NCI-H146 treated with DMSO at 0.1 percent for 48 hours (cell line): ENCODE data around the gene COPRS.

Source experiments
- DNase-seq: peaks from one replicate; lab custom pipeline; 2025; ENCODE audit not compliant: unreplicated experiment; lab: John Stamatoyannopoulos, UW

COPRS gene, protein sequence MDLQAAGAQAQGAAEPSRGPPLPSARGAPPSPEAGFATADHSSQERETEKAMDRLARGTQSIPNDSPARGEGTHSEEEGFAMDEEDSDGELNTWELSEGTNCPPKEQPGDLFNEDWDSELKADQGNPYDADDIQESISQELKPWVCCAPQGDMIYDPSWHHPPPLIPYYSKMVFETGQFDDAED

DNA sequence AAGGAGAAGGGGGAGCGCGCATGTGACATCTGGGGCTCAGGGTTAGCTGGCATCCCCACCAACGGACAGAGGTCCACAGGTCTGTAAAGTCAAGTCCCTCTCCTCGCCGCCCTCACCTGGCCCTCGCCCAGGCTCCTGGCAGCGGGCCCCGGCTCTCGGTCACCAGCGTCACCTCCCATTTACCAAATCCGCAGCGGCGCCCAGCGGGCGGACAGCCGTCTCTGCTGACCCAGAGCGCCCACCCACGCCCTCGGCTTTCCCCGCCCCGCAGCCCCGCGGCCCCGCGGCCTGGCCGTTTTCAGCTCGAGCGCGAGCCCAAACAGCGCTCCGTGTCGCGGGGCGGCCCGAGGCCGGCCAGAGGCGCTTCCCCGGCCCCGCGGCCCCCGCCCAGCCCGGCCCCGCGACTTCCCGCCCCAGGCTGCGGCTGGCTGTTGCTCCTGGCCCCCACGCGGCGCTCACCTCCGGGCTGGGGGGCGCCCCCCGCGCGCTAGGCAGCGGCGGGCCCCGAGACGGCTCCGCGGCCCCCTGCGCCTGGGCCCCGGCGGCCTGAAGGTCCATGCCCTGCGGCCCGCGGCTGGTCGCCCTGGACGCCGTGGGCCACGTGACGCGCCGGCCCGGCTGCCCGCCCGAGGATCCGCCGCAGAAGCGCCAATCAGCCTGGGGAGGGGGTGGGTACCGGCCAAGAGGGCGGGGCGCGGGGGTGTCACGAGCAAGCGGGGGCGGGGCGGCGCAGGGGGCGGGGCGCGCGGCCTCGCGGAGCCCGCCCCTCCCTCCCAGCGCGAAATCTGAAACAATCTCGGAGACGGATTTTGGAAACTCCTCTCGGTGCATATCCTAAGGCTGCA lies at the start of gene COPRS:
TSS of gene COPRS (minus strand) at position 603 of the 845 bp plus-strand sequence. CDS start at position 558, 45 bp downstream.
- peak; percentile 48 for DNase-seq

DNA sequence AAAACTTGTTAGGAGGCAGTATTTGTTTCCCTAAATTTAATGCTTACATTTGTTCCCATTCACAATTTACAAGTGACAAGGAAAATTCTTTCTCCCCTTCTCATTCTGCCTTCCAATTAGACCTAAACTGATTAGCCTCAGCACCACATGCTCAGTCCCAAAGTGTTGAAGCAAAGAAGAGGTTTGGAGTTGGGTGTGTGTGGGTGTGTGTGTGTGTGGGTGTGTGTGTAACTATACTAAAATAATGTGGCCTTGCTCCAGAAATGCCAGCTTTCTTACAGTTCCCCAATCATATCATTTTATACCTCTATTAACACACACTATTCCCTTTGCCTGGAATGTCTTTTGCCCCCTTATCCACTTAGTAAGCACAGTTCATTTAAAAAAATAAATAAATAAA lies 49.3 kb upstream of the COPRS start:
- DNase-seq: no peak

DNA sequence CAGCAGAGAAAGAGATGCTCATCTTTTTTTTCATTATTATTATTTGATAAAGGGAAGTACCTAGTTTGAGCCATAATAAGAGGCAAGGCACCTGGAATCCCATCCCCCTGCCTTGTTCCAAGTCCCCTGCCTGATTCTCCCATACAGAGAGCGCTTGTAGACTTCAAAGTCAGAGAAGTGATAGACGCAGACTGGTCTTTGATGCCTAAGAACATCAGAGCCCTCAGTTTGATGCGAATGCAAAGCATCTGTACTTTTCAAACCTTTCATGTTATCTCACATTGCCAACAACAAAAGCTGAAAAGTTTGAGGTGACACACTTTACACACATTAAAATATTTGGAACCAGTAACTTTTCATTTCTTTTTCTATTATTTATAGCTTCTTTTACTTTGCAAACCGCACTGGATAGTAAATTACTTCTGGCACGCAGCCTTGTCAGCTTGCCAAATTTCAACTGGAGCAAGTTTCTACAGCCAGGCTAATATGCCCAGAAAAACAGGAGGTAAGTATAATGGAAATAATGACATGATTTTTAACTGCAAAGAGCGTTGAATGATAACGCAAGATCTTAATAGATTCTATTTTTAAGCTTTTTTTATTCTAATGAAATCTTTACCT lies 48.4 kb upstream of the COPRS start:
- no peak for DNase-seq

DNA sequence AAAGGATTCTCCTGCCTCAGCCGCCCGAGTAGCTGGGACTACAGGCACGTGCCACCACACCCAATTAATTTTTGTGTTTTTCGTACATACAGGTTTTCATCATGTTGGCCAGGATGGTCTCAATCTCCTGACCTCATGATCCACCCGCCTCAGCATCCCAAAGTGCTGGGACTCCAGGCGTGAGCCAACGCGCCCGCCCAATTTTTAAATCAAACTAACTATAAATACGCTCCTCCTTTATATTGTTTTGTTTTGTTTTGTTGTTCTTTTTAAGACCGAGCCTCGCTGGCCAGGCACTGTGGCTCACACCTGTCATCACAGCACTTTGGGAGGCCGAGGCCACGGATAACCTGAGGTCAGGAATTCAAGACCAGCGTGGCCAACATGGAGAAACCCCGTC lies 44.4 kb upstream of the COPRS start:
- DNase-seq: no peak

DNA sequence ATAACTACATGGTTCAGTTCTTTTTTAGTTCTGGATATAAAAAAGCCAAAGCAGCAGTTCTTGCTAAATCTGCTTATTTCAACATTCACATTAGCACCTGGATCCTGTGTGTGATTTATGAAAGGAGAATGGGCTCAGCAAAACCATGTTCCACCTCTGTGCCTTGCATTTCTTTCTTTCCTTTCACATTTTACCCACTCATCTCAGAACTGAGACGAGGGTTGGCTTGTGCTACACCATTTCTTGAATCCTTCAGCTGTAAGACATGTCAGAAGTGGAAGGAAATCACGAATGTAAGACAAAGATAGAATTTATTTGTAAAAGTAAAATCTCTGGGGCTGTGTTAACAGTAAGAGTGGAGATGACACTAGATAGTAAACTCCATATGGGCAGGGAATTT lies 43.6 kb upstream of the COPRS start:
- DNase-seq: no peak

DNA sequence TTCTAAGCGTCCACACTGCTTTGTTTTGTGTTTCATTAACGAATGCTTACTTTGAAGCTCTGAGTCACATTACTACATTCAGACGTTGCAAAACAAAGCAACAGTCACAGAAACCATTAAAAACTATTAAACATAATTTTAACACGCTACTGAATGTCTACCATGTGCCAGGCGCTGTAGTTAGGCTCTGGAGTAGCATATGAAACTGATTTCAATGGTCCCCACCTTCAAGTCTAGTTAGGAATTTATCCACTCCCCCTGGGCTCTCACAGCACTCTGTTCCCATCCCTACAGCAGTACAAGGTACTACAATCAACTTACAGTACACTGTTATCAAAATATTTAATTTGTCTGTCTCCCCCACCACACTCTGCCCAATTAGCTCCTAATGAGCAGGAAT lies 41.8 kb upstream of the COPRS start:
- DNase-seq: no peak

DNA sequence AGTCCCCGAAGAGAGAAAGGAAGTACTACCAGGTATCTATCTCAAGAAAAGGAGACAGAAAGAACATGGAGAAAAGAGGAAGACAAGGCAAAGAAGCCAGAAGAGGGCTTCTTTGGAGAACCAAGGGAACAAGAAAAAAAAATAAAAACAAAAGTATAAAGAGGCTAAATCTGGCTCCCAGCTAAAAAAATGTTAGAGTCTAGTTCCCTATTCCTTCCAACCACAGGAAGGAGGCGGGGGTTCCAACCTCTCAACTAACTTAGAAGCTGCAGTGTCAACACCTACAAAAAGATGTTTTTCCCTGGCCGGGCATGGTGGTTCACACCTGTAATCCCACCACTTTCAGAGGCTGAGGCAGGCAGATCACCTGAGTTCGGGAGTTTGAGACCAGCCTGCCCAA lies 29.1 kb upstream of the COPRS start:
- no peak for DNase-seq

DNA sequence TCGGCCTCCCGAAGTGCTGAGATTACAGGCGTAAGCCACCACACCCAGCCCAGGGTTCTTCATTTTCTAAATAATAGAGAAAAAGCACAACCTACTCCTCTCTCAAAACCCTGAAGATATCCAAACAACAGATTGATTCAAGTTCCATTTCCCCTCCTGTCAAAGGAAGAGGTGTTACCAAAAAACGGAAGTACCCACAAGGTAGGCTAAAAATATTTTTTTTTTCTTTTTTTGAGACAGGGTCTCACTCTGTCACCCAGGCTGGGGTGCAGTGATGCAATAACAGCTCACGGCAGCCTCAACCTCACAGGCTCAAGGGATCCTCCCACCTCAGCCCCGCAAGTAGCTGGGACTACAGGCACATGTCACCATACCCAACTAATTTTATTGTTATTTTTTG lies 23.5 kb upstream of the COPRS start:
- DNase-seq: no peak

DNA sequence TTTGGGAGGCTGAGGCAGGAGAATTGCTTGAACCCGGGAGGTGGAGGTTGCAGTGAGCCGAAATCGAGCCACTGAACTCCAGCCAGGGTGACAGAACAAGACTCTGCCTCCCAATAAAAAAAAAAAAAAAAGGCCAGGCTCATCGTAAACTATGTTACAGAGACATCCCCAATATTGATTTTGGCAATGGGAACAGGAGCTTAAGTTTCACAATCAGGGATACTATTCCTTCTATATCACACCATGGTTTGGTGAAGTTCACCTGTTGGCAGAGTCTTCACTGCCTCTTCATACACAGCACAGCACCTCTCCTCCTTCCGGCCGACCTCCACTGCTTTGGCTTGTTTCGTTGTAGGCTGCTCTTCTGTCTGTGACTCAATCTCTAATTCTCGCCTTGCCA lies 21.3 kb upstream of the COPRS start:
- DNase-seq: no peak

DNA sequence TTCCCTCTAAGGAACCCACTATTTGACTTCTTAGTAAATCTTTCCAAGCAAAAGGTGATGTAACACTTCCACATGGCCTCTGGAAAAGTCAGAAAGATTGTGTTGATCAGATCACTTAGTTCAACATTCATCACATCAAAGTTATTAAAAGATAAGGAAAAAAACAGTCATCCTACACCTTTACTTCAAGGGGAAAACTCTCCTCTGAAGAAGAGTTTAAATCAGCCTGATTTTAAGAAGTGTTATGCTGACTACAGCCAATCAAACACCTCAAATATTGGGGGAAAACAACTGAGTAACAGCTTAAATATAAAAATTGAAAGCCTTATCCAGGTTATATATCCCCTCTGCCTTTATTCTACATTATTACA lies 19.6 kb upstream of the COPRS start:
- no peak for DNase-seq

DNA sequence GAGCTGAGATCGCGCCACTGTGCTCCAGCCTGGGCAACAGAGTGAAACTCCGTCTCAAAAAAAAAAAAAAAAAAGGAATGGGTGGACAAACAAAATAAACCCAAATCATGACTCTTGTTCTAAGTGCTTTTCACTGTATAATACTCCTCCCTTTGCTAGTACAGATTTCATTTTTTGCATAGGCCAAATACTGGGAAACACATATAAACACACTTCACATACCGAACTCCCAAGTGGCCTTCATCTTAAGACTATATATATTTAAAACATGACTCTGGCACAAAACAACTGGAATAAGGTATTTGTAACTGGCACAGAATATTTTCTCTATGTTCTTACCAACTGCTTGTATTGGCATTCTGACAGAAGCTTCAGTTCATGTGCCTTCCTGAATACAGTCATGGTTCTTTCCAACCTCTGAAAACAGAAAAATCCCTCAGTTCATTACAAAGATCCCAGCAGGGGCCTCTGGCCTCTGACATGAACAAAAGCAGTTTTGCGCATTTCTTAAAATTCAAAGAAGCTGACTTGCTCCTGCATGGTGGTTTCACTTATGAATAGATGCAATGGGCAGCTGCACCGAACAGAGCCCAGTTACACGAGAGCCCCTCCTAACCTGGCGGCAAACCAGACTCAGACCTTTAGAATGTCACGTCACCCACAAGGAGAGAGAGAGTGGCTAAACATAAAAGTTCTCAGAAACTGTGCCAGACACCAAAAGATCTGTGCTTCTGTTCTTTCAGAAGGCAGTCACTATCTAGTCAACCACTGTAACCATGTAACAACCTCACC lies 19.1 kb upstream of the COPRS start:
- DNase-seq: no peak

DNA sequence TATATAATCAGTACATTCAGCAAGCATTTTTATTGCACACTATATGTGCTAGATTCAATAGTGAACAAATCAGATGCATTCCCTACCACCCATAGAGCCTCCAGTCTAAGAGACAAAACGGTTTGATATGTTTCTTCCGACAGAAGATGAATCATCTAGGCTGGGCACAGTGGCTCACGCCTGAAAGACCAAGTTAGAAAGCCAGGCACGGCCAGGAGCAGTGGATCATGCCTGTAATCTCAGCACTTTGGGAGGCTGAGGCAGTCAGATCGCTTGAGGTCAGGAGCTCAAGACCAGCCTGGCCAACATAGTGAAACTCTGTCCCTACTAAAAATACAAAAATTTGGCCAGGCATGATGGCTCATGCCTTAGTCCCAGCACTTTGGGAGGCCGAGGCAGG lies 18.3 kb upstream of the COPRS start:
- no peak for DNase-seq

DNA sequence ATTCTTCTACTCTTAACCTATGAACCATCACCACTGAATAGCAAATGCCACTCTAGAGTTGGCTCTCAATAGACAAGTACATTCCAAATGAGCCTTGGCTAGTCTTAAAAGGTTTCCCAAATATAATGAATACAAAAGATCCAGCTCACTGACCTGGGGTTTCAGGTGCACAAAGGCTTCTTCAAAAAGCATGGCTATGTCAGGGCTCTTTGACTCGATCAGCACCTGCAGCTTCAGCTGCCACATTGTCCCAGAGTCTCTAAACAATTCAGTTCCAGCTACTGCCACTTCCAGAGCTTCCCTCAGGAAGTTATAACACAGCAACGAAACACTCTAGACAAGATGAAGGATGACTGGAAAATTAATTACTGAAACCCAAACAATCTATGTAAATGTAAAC lies 16.0 kb upstream of the COPRS start:
- no peak for DNase-seq

DNA sequence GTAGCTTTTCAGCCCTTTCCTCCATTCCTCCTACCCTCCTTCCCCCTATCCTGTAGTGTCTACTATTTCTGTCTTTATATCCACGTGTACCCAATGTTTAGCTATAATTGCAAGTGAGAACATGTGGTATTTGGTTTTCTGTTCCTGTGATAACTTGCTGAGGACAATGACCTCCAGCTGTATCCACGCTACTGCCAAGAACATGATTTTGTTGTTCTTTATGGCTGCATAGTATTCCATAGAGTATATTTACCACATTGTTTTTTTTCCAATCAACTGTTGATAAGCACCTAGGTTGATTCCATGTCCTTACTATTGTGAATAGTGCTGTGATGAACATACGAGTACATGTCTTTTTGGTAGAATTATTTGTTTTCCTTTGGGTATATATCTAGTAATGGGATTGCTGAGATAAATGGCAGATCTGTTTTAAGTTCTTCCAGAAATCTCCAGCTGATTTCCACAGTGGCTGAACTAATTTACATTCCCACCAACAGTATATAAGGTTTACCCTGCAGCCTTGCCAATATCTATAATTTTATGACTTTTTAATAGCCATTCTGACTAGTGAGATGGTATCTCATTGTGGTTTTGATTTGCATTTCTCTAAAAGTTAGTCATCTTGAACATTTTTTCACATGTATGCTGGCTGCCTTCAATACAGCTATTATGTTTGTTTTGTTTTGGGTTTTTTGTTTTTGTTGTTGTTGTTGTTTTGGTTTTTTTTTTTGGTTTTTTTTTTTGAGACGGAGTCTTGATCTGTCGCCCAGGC lies 10.9 kb upstream of the COPRS start:
- DNase-seq: no peak

DNA sequence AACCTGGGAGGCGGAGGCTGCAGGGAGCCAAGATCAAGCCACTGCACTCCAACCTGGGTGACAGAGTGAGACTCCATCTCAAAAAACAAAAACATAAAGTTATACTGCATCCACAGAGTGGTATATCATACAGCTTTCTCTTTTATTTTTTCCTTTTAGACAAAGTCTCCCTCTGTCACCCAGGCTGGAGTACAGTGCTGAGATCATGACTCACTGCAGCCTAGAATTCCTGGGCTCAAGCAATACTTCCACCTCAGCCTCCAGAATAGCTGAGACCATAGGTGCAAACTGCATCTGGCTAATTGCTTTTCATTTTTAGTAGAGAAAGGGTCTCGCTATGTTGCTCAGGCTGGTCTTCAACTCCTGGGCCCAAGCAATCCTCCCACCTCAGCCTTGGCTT lies 10.0 kb upstream of the COPRS start:
- no peak for DNase-seq

DNA sequence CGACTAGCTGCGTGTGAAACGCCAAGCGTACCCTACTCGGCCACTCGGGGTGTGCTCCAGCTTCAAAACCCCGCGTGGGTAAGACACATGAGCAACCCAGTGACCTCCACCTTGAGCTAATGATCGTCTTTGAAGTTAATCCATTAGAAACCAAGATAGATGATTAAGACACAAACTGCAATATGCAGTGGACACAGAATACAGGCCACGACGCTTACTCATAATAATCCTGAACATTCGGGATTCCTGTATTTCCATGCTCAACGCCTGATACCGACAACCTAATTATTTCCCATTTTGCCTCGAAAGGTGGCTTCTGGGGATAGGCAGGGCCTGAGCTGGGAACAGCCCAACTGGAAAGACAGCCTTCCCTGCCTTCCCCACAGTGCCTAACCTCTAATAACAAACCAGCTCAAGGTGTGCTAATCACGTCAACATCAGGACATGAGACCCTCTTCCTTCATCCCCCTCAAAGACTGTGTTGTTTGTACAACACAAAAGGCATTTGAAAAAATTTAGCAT lies 504 bp upstream of the COPRS start:
- no peak for DNase-seq

DNA sequence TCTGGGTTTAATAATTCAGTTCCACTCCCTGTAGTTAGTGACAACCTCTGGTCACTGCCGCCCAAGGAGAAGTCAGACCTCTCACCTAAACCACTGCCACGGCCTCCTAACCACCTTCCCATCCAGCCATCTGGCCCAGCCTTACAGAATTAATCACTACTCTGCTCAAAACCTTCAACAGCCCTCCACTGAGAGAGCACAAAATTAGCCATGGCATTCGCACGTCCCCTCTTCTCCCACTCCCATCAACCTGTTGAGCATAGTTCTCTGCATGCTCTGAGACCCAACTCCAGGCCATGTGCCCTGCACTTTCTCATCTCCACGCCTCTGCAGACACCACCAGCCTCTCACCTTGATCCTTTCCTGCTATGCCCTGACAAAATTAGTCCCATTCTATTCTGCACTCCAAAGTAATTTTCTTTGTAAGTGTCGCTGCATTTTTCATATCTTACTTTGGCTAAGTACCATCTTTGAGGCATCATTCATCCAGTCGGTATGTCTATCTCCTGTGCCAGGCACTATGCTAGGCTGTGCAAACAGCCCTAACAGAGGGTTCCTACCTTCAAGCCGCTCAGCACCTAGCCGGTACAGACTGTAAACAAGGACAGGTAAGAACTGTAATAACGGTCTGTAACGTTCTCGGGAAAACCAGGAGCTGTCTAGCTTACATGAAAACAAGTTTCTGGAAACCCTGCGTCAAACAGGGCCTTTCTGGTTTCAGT lies 963 bp downstream of the COPRS start:
- DNase-seq: peak; percentile 41

DNA sequence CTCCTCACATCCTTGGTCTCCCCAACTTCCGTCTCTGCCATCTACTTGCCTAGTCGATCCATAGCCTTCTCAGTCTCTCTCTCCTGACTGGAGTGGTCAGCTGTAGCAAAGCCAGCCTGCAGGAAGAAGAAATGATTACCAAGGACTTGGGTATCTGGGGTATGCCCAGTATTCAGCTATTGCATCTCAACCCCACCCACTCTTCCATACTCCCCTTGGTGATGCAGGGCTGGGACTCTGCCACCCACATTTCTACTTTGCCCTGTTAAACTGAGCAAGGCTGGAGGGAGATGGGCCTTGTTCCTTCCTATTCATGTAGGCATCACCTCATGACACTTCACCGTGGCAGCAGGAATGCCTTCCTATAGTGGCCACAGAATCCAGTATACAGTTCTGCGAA lies 2.3 kb downstream of the COPRS start:
- DNase-seq: no peak

DNA sequence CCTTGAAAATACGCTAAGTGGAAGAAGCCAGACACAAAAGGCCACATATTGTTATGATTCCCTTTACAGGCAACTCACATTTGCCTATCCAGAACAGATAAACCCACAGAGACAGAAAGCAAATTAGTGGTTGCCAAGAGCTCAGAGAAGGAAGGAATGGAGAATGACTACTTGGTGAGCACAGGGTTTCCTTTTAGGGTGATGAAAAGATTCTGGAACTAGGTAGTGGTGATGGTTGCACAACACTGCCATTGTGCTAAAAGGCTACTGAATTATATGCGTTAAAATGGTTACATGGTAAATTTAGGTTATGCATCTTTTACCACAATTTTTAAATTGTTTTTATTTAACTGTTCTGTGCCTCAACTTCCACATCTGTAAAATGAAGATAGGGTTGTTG lies 4.4 kb downstream of the COPRS start:
- DNase-seq: no peak

DNA sequence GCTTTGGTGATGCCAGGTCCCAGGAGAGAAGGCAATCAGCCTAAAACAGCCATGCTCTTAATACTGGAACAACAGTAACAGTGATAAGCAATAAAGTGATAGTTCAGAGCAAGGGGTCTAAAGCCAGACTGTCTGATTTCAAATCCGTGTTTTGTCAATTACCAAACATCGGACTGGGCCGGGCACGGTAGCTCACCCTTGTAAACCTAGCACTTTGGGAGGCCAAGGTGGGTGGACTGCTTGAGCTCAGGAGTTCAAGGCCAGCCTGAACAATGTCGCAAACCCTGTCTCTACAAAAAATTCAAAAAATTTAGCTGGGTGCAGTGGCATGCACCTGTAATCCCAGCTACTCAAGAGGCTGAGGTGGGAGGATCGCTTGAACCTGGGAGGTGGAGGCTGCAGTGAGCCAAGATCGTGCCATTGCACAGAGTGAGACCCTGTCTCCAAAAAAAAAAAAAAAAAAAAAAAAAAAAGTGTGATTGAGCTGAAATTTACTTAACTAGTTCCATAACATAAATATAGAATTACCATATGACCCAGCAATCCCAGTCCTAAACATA lies 5.1 kb downstream of the COPRS start:
- no peak for DNase-seq
